ENCODE data around the gene MAPT. TPM values are rescaled to one million over a fixed set of nuclear protein-coding genes. Genes with fewer than 3 reads are reported as not detected.
"Not testable (repeated sequence)": the region's sequence is repeated elsewhere in the genome, so short reads cannot be mapped to it uniquely, and the experiment has no call there.

The MAPT gene
- total RNA-seq, 1 donor from 2014 or later: 0.07 TPM

- no peak for DNase-seq (ENCODE audit: low read depth, low spot score)
Measured at GRCh38 chr17:45925311-45925710, 31.0 kb downstream of the MAPT start.

GRCh38 chr17:45927247-45927646 lies 32.9 kb downstream of the MAPT start:
- no peak for DNase-seq (ENCODE audit: low read depth, low spot score)

GRCh38 chr17:45929344-45929743 lies 35.0 kb downstream of the MAPT start:
- DNase-seq (ENCODE audit: low read depth, low spot score): no peak

- no peak for DNase-seq (ENCODE audit: low read depth, low spot score)
Measured at GRCh38 chr17:45930420-45930951, 36.1 kb downstream of the MAPT start.

- DNase-seq (ENCODE audit: low read depth, low spot score): no peak
Measured at GRCh38 chr17:45931677-45932076, 37.3 kb downstream of the MAPT start.

- DNase-seq (ENCODE audit: low read depth, low spot score): no peak
Measured at GRCh38 chr17:45934044-45934979, 40.0 kb downstream of the MAPT start.

- no peak for DNase-seq (ENCODE audit: low read depth, low spot score)
Measured at GRCh38 chr17:45935197-45935709, 40.9 kb downstream of the MAPT start.

GRCh38 chr17:45935710-45936509 lies 41.6 kb downstream of the MAPT start:
- no peak for DNase-seq (ENCODE audit: low read depth, low spot score)

GRCh38 chr17:45936610-45937009 lies 42.3 kb downstream of the MAPT start:
- DNase-seq (ENCODE audit: low read depth, low spot score): no peak

- not testable (repeated sequence) for DNase-seq (ENCODE audit: low read depth, low spot score)
Measured at GRCh38 chr17:45937186-45937585, 42.8 kb downstream of the MAPT start.

- no peak for DNase-seq (ENCODE audit: low read depth, low spot score)
Measured at GRCh38 chr17:45939395-45939794, 45.0 kb downstream of the MAPT start.

- no peak for DNase-seq (ENCODE audit: low read depth, low spot score)
Measured at GRCh38 chr17:45940293-45940692, 45.9 kb downstream of the MAPT start.

GRCh38 chr17:45940826-45941225 lies 46.5 kb downstream of the MAPT start:
- DNase-seq (ENCODE audit: low read depth, low spot score): no peak

GRCh38 chr17:45941395-45941794 lies 47.0 kb downstream of the MAPT start:
- no peak for DNase-seq (ENCODE audit: low read depth, low spot score)

- no peak for DNase-seq (ENCODE audit: low read depth, low spot score)
Measured at GRCh38 chr17:45942284-45942683, 47.9 kb downstream of the MAPT start.

- DNase-seq (ENCODE audit: low read depth, low spot score): no peak
Measured at GRCh38 chr17:45946841-45947256, 52.5 kb downstream of the MAPT start.

GRCh38 chr17:45948498-45948880 lies 54.1 kb downstream of the MAPT start:
- DNase-seq (ENCODE audit: low read depth, low spot score): no peak

GRCh38 chr17:45948881-45949624 lies 54.7 kb downstream of the MAPT start:
- DNase-seq (ENCODE audit: low read depth, low spot score): no peak

GRCh38 chr17:45949755-45950320 lies 55.5 kb downstream of the MAPT start:
- no peak for DNase-seq (ENCODE audit: low read depth, low spot score)

- DNase-seq (ENCODE audit: low read depth, low spot score): no peak
Measured at GRCh38 chr17:45950888-45951287, 56.5 kb downstream of the MAPT start.

- no peak for DNase-seq (ENCODE audit: low read depth, low spot score)
Measured at GRCh38 chr17:45951403-45951802, 57.0 kb downstream of the MAPT start.

Measured in pulmonary artery endothelial cell (primary cell).